Skeletal muscle cell (primary cell): ENCODE measurements around the gene PTPRO.
A peak's percentile ranks its signal among the peaks of the same experiment; 100 is the strongest.

ENCODE experiments used
- DNase-seq: peaks from one replicate; pipeline ENCODE4 v3.0.0-alpha.2; 2010; ENCODE audit warnings: low read depth
- H3K4me3 ChIP-seq: 2 replicates; pipeline ENCODE4 v1.5.1; 2011; ENCODE audit warnings: low read depth, mild to moderate bottlenecking, control low read depth, low read length, moderate library complexity

PTPRO gene

DNA sequence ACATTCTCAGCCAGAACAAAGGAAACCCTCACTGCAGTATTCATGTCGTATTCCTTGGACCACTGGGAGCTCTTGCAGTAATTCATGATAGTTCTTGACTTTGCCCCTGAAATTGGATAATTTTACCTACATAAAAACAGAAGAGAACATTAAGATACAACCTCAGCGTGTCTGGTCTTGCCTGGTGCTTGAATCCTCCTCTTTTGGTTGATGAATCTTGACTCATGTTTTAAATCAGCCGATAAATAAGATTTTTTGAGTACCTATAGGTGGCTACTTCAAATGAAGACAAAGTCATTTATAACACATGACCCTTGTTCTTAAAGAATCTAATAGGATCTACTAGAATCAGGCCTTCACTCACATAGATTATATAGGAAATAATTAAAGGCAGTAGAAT is 221.0 kb downstream of the PTPRO start:
- DNase-seq: no peak
- no peak overlapping the region for H3K4me3 ChIP-seq

DNA sequence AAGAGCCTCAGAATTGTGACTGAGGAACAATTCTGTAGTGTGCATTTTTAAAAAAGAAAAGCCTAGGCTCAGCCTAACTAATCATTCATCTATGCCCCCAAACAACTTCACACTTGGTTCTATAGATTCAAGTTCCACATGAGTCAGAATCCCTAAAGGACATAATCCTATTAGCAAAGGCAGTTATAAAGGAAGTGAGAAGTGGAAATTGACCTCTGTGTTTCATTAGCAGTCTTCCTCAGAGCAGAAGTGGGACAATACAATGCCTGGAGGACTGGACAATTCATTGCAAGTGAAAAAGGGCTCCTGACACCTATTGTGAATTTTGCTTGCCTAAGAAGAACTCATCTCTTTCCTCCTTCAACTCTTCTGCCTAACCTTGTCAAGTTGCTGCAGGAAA is 222.3 kb downstream of the PTPRO start:
- no peak overlapping the region for H3K4me3 ChIP-seq
- DNase-seq: no peak

DNA sequence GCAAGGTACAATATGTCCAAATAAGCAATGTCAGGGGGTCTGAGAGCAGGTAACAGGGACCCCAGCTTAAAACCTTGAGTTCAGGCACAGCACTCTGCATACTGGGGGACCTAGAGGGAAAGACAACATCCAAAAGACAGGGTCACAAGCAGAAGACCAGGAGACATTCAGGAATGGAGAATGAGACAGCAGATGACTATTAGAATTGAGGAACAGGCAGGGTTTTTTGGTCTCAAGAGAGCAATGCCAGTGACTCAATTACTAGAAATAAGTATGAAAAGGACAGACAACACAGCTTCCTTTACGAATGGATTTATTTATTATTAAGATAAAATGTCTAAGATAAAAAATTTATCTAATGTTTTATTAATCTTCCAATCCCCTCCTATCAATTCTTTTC is 223.0 kb downstream of the PTPRO start:
- no peak overlapping the region for H3K4me3 ChIP-seq
- no peak for DNase-seq

DNA sequence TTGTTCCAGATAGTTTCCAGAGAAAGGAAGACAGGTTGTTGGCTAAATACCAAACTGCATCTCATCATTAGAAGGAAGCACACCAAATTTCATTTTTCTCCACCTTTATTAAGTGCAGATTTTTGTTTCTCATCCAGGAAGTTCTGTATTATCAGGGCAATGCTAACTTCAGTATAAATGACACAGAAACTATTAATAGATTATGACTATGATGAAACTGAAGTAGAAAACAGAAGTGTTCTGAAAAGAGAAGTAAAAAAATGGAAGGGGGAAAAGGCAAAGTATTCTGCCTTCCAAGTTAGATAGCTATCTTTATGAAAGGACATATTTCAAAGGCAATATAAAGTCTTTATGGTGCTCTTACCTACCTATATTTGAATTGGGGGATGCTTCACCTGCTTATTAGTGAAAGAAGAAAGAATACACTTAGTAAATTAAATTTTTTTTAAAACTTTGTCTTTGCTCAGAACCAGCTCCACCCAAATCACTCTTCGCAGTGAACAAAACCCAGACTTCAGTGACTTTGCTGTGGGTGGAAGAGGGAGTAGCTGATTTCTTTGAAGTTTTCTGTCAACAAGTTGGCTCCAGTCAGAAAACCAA is 223.9 kb downstream of the PTPRO start:
- H3K4me3 ChIP-seq: no peak overlapping the region
- DNase-seq: no peak

DNA sequence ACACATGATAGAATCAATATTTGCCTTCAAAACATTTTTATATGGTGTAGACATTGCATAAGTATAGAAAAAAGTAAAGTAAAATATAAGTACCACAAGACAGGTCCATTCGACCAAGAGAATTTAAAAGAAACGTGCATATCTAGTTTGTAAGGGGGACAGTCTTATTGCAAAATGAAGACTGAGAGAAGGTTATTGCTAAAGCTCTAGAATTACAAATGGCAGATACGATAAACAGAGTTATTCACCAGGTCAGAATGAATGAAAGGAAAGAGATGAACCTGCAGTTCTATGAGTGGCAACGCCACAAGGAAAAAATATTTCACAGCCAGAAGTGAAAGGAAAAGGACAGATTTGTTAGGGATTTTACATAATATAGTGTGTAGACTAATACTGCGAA is 224.8 kb downstream of the PTPRO start:
- no peak overlapping the region for H3K4me3 ChIP-seq
- no peak for DNase-seq

DNA sequence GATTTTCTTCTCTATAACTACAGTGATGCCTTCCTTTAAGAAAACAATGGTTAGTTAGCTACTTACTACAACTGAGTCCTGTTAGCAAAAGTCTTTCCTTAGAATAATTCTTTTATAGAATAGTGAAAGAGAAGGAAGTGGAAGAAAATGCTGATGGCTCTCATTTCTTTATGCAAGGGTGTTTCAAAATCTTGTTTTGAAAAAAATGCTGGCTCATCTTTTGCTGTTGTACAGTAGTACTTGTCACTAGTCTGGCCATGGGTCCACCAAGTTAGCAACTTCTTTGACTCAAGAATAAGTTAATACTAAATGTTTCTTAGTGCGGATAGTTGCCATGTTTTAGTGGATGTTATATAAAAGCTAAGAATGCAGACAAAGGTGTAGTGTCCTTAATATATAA is 225.4 kb downstream of the PTPRO start:
- no peak overlapping the region for H3K4me3 ChIP-seq
- DNase-seq: no peak

DNA sequence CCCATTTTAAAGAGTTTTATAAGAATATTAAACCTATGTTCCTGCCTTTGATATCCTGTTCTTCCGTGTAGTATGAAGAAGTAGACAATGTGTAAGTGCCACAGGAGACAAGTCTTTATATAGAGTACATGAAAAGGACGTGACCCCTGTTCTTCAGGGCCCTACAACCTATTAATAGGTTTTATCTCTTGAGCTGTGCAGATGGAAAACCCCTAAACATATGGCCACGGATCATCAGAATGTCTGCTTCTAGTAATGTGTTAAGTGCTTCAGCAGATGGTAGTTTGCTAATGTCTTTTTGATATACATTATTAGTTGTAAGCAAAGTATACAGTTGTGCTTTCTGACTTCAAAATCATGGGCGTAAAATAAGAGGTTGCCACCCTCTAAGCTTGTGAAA is 228.5 kb downstream of the PTPRO start:
- H3K4me3 ChIP-seq: no peak overlapping the region
- DNase-seq: no peak

DNA sequence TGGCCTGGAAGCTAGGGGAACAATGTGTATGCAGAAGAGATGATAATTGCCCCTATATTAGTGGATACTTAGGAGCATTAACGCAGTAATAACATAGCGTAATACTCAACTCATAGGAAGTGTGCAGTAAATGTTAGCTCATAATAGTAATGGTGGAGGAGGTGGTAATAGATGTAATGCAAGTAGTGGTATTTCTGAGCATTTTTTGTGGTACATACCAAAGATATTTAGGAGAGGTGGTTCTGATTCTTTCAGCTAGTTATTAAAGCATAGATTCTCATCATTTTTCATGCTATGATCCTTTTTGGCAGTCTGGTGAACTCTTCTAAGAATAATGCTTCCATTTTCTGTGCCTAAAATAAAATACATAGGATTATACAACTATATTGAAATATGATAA is 233.1 kb downstream of the PTPRO start:
- H3K4me3 ChIP-seq: no peak overlapping the region
- no peak for DNase-seq

DNA sequence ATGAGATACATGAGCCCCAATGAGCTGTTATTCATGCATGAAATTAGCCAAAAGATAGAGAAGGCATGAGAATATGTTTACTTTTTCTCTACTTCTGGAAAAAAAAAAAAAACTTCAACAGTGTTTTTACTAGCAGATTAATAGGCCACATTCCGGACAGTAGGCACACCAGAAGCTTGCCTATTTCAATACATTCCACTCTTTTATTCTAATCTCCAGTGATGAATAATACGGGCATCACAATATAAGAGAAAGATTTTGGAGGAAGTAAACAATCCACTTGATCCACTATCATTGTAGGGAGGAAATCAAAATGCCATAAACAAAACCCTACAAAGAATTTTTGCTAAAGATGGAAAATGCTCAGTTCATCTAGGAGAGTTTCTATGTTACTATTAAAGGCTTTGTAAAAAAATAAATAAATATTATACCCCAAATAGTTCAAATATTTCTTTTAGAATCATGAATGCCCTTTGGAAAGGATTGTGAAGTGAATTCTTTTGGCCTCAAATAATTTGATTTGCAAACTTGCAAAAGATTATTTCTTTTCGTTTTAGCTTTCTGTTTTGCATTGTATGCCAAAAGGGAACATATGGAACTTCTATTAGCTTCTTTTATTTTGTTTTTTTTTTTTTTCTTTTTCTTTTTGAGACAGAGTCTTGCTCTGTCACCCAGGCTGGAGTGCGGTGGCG is 234.2 kb downstream of the PTPRO start:
- no peak overlapping the region for H3K4me3 ChIP-seq
- DNase-seq: no peak

DNA sequence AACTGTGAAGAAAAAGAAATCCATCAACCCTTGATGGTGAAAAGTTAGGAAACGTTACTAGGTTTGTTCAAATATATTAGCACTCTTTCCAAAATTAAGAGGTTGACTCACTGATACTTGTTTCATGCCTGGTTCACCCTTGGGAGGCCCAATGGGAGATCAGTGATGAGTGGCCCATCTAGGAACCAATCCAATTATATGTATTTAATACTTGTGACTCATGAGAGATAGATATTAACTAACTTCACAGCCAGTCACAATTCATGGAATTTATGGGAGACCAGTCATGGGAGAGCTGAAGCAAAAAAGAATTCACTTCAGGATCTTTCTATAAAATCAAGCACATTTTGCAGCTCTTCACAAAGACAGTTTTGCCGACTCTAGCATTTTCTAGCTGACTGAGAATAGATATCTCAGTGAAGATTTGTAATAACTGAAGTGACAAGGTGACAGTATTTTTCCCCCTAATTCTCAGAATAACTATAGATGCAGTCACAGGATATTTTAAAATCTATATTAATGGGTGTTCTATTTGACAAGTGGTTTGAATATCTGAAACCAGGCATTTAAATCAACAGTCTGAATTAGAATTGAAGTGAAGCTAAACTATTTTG is 236.7 kb downstream of the PTPRO start:
- DNase-seq: peak; percentile 70

DNA sequence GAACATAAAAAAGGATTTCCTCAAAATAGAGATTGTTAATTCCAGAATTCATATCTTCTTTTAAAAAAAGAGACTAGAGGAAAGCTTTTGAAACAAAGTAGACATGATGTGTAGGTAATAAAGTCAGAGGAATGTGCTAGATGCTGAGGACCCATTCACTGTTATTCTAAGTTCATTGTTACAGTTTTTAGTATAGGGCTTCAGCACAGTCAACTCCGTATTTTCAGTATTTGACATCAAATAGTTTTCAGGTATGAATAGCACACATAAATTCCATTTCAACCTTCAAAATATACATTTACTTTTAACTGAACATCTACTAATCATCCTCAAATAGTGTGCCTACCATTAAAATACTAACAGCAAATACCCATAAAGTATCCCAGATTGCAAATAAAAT is 239.1 kb downstream of the PTPRO start:
- H3K4me3 ChIP-seq: no peak overlapping the region
- DNase-seq: no peak

More for the DNA sequence above, 236.7 kb downstream of the PTPRO start:
- H3K4me3 ChIP-seq: no peak overlapping the region

DNA sequence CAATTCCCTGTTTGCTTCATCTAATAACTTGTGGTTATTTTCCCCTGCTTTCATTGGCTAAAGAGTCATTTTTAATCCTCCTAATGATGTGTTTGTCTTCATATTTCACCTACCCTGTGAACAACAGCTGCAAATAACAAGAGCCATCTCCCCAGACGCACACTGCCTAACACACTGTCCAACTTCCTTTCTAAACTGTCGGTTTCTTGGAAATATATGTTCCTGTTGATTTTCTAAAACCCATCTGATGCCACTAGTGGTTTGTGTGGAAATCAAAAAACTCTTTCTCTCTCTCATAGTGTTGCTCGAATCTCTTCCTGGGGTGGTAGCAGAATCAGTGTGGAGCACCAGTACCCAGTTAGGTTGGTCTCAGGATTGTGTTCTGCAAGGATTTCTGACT is 240.0 kb downstream of the PTPRO start:
- no peak overlapping the region for H3K4me3 ChIP-seq
- no peak for DNase-seq

DNA sequence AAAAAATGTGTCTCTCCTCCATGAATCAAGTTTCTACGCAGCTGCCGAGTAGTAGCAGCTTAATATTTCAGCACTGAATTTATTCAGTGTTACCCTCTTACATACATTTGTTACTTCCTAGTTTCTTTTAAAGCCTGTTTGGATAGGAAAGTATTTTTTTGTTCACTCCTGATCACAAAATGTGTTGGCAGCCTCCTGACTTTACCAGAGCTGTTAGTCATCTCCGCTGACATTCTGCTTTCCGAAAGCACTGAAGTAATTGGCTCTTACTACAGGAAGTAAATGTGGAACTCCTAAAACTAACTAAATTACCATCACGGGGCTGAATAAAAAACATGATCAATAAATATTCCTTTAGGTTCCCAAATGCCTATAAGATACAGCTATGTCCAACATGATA is 241.4 kb downstream of the PTPRO start:
- peak; percentile 51 for DNase-seq
- no peak overlapping the region for H3K4me3 ChIP-seq

DNA sequence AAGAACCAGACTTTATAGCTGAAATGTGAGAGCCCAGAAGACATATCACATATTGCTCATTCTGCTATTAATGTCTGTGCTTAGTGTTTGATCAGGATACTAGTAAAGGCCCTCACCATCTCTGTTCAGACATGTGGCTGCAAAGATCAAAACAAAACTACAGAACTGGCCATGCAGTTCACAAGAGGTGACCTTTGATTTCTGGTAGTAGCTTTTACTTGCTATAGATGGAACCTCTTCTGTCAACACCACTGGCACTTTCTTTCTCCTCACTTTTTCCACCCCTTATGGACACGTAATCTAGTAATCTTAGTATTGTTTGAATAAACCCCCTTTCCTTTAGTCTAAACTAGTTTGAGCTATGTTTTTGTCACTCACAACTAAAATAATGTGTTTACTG is 252.0 kb downstream of the PTPRO start:
- H3K4me3 ChIP-seq: no peak overlapping the region
- DNase-seq: no peak

DNA sequence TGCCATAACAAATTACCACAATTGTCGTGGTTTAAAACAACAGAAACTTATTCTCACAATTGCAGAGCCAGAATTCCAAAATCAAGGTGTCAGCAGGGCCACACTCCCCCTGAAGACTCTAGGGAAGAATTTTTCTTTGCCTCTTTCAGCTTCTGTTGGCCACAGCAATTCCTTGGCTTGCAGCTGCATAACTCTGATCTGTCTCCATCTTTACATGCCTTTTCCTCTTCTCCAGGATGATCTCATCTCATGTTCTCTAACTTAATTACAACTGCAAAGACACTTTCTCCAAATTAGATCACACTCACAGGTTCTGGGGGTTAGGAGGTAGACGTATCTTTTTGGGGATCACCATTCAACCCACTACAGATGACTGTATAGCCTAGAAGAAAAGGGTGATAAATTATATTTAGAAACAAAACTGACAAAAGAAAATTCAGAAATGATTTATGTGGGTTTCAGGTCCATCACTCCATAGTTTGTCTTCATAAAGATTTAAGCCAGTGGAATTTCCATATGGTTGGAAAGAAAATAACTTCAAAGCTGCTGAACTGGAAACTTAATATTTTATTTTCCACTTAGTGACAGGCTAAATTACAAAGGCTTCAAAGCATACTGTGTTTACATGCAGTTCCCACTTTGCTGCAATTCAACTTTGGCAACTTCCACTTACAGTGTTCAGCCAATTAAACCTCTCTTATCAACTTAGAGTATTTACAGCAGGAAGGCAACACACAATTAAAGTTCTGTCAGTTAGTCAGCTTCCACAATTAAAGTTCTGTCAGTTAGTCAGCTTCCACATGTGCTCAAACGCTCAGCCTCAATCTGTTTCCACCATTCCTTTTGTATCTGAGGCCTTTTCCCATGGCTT is 253.6 kb downstream of the PTPRO start:
- DNase-seq: no peak
- H3K4me3 ChIP-seq: no peak overlapping the region

DNA sequence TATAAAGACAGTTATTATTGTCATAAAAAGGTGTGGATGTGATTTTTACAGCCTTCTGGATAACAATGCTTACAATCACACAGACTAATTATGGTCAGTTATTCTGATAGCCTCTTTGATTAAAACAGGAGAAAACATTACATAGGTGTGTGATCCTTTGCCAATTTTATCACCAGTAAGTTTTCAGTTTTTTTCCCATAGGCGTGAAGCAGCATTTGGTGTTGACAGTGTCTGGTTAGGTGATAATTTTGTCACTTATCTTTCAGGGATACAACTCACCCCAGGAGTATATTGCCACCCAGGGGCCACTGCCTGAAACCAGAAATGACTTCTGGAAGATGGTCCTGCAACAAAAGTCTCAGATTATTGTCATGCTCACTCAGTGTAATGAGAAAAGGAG is 258.1 kb downstream of the PTPRO start:
- no peak for DNase-seq

DNA sequence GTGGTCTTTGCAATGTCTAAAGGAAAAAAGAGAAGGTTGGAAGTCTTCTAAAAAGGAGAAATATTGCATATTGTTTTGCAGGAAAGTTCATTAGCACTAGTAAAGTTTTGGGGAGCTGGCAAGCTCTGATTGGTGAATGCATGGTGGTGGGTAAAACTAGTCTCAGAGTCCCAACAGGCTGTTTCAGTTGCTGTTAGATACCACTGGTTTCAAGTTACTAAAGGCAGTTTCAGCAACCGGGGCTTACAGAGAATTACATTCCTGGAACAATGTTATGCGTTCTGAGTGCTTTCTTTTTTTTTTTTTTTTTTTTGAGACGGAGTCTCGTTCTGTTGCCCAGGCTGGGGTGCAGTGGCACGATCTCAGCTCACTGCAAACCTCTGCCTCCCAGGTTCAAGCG is 258.7 kb downstream of the PTPRO start:
- H3K4me3 ChIP-seq: no peak overlapping the region
- no peak for DNase-seq

More for the DNA sequence above, 258.1 kb downstream of the PTPRO start:
- no peak overlapping the region for H3K4me3 ChIP-seq

DNA sequence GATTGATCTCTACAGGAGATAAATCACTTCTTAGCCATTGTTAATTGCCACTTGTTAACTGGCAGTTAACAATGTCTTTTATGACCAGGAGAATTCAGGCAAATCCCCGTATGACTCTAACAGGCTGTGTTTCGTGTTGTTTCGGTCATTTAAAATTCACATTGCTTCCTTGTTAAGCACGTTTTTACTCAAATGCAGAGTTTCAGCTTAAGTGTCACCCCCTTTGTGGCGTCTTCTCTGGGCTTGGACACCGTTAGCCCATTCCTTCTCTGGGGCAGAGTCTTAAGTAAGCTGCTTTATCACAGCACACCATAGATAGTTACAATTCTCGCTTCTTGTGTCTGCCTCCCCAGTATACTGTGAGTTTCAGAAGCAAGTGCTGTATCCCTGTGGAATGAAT is 261.5 kb downstream of the PTPRO start:
- no peak for DNase-seq
- H3K4me3 ChIP-seq: no peak overlapping the region

DNA sequence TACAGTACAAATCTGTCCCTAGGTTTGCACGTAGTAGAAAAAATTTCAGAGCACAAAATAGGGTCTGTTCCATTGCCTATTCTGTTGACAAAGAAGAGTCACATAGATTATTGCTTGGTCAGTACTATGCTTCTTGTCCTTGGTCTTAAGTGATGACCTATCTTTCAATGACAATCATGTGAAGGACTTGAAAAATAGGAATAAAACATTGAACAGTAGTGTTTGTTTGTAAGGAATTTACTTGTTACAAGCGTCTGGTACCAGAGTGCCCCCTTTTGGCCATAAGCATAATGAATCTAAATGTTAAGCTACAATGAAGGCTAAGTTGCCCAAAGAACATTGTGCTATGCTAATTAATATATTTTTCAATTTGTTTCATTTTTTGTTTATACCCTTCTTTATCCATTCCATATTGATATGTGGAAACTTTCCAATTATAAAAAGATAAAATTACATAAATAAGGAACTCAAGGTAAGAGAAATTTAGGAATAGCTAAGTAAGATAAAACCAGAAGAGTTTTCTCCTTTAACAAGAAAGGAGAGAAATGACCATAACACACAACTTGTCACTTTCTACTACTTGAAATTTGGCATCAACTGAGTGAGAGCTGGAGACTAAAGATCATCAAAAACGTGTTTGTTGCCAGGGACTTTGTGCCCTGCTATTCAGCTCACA is 262.2 kb downstream of the PTPRO start:
- peak; percentile 52 for DNase-seq
- no peak overlapping the region for H3K4me3 ChIP-seq
